Stimulated activated CD4-positive, alpha-beta T cell treated with anti-CD3 and anti-CD28 coated beads, Interleukin-4, amount 100 ng/mL, for 1 hour (primary cell): Measurements from ENCODE around the gene RBFOX1.

Source experiments
- DNase-seq: peaks from one replicate; pipeline ENCODE4 v3.0.0-alpha.2; 2020

Gene RBFOX1

DNA sequence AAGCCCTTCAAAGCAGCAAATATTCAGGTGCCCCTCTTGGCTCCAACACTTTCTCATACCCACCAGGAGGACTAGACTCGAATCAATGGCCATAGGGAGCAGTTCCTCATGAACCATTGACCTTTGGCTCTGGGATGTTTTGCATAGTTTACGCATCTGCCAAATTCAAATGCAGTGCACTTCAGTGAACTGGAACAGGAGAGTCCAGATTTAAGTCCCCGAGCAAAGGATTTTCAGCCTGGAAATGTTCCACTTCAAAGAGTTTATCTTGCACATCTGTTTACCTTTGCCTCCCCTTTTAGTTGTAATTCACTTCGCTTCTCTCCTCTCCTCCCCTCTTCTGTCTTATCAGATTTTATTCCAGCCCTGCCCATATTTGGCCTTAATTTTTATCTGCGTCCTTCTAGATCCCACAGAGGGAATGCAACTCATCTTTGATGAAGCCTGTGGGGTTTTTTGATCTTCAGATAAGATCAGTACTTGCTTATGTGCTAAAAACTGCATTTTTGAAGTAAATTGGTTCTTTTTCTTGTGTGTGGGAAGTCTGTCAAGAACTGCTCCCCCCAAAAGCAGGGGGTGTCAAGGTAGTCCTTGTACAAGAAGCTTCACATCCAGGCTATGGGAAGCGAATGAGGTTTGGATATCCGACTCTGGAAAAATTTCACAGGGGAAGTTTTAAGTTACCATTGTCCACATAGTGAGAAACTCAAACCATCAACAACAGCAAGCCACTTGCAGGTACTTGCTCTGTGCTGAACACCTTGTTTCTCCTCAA is 281.6 kb downstream of the RBFOX1 start:
- DNase-seq: no peak

DNA sequence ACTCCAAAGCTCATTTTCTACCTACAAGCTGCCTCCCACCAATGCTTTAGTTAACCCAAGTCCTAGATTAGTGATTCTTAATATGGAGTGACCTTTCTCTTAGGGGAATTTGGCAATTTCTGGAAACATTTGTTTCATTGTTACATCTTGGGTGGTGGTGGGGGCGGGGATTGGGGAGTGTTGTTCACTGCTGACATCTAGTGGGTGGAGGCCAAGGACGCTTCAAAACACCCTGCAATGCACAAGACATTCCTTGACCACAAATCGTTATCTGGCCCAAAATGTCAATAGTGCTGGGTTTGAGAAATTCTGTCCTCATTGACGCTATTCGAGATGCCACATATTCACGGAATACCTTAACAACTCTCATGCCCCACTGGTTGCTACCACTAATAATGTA is 282.9 kb downstream of the RBFOX1 start:
- no peak for DNase-seq

DNA sequence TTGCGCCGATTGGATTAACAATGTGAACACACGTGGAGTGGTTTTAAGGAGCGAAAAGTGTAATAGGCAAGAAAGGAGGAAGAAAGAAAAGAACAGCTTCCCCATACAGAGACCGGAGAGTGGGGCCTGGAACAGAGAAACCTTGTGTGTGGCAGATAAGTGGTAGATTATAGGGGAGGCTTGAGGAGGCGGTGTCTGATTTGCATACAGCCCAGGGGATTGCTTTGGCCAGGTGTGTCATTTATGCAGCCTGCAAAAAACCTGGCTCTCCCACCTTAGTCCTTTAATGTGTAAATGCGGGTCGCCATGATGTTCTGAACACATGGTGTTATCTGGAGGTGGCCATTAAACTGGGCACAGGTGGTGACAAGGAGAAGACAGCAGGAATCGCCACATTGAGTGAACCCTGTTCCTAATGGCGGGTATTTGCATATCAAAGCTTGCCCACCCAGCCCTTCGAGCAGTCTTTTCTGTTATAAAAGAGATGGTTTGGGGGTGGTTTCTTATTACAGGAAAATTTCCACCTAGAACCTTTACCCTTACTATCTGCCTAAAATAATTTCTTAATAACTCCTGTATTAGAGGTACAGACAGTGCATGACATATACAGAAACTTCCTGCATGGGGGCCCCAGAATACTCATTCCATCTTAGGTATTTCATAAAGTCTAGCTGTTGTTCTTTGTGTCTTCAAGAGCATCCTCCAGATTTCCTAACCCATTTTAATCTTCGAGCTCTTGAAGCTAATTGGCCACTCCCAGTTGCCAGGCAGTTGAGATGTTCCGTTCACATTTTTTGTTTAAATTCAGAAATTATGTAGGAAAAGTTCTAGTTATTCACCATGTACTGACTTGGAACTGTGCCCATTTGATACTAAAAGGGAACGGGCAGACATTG is 292.5 kb downstream of the RBFOX1 start:
- DNase-seq: no peak

DNA sequence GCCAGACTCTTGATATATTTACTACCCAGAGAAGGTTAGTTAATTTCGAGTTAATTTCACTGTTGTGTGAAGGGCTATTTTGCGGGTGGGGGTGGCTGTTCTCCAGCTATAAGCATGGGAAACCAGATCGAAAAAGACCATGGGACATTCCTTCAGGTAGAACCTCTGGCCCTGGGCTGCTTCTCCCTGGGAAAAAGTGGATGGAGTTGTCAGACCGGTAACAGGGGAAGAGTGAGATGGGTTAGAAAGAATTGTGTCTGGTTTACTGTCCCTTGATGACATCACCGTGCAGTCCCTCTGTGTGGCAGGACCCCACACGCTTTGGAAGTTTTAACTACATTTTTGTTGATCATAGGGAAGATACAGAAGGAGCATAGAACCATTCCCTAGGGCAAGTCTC is 296.3 kb downstream of the RBFOX1 start:
- no peak for DNase-seq

DNA sequence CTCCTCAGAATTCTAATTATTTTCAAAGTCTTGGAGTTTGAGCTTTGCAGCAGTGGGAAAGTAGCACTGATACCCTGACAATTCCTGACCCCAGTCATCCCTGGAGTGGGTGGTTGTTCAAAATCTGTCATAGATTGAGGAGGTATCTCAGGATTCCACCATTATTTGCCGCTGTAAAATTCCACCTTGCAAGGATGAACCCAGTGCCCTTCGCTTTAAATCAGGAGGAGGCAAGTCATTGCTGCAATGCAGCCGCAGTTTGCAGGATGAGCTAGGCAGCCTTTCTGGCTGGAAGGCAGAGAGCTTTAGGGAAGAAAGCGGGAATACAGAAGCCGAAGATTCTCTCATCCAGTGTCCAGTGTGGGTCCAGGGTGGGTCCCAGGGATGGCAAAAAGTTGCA is 296.9 kb downstream of the RBFOX1 start:
- no peak for DNase-seq

DNA sequence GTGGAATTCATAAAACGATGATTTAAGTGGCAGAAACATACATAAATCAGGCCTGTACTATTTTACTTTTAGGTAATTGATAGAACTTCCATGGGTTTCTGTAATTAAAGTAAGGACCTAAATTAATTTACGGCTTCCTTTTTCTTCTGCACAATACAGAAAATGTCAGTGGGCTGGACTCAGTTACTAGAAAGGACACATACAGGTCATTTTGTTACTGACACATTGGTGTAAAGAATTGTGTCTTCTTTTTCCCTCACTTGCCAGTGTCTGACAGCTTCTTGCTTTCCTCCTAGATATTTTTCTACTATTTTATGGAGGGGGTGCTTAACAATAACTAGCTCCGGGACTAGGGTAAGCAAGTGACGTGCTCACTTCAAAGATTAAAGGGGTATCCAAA is 304.8 kb downstream of the RBFOX1 start:
- DNase-seq: no peak

DNA sequence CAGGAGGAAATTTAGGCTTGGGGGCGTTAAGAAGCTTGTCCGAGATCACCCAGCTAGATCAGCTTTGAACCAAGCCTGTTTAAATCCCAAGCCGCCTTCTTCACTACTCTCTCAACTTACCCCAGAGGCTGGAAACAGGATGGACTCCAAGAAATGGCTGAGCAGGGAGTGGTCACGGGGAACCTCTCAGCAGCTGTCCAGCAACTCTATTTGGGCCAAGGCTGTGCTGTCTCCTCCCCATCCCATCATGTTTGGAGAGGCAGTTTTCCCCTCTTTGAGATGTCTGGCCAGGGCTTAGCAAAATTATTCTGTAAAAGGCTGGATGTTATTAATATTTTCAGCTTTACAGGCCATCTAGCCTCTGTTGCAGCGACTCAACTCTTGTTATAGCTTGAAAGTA is 305.7 kb downstream of the RBFOX1 start:
- DNase-seq: no peak

DNA sequence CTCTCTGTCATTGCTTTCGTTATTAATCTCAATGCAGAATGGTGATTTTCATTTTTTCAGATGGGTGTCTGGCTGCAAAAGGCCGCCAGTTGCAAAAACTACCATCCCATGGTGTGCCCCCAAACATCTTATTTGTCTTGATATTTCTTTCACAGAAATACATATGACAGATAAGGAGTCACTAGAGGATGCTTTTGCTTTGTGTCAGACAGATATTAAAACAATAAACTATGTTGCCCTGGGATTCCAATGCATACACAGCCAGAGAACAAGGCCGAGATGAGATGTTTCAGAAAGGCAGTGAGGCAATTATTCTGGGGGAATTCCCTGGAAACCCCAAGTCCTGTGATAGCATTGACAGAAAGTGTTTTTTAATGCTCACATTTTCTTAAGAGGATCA is 307.7 kb downstream of the RBFOX1 start:
- DNase-seq: no peak

DNA sequence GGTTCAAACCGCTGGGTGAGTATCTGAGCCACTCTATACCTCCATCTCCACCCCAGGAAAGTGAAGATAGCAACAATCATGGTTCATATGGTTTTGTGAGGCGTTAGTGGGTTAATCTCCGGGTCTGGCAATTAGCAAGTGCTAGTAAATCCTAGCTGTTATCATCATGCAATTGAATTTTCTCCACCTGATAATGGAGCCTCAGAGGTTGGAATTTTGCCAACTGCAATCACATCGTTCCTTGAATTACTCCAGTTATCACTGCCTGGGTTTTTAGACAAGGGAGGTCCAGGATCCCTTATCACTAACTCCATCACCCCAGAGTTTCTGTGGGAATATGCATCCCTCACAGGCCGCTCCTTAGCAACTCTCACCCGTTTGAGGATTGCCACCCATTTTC is 311.5 kb downstream of the RBFOX1 start:
- DNase-seq: no peak

DNA sequence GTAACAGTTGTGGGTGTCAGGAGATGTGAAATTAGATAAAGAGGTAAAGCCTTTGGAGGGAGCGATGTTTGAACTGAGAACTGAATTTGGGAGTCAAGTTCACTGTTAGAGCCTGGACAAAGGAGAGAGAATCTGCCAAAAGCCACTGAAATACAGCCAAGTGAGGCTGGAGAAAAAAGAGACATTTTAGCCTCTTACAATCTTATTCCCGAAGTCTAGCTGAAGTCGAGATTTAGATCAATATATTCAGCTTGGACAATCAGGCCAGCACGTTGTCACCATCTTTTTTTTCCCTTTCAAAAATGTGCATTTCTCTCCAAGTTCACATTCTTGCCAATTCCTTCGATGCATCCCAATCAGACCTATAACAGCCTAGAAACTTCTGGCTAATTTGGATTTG is 312.2 kb downstream of the RBFOX1 start:
- no peak for DNase-seq

DNA sequence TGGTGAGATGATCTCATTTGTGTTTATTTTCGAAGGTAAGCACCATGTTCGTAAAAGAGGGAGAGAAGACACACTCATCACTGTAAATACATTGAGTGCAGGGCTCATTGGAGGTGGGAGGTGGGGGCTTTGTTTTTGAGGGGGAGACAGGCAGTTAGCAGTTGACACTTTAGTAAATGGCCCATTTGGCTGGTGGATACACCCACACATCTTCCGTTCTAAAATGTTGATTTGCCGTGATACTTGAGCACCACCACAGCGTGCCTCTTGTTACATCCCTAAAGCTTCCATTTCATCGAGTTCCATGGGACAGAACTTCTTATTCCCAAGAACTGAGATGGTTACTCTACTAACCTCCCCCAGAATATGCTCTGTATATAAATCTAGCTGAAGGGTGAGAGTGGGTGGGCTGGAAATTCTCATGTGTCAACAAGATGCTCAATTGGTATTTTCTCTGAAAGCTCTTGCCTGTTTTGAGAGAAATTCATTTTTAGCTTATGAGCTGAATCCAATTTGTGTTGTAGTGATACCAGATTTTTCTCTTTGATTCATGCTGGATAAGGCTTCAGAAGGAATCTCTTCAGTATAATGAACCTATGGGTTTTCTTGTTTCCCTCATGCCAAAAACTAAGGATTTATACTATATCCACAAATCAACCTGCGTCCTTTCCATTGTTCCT is 314.3 kb downstream of the RBFOX1 start:
- DNase-seq: no peak

DNA sequence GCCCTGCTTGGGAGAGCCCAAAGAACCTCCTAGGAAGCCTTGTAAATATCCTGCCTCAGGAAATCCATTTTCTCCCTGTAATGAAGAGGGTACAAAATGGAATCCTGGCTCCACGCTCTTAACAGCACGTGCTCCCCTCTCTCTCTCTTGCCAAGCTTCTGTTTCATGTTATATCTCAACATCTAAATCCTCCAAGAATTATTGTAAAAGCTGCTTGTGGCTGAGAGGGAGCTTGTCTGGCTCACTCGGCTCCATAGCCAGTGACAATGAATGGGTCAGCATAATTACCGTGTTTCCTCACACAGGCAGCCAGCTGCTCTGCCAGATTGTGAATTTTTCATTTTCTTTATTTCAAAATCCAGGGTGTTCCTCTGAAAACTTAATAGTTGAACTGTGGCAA is 317.8 kb downstream of the RBFOX1 start:
- no peak for DNase-seq

DNA sequence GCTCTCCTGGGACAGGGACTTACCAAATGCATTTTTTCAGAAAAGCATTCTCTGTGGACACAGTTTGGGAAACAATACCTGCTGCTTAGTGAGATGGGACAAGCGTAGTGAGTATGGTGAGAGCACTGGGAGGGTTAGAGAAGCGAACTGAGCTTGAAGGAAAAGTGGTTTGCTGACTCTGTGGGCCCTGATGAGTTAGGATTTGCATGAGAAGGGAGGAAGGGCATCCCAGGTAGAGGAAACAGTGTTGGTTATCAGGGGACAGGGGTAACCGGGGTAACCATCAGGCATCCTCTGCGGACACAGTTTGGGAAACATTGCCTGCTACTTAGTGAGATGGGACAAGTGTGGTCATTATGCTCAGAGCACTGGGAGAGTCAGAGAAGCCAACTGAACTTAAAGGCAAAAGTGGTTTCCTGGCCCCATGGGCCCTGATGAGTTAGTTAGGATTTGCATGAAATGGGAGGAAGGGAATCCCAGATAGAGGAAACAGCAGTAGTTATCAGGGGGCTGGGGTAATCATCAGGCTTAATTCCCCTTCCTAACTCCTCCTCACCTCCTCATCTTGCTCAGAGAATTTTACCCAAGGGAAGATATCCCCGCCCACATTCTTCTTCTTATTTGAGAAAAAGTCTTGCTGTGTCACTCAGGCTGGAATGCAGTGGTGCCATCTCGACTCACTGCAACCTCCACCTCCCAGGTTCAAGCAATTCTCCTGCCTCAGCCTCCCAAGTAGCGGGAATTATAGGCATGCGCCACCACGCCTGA is 319.3 kb downstream of the RBFOX1 start:
- no peak for DNase-seq

DNA sequence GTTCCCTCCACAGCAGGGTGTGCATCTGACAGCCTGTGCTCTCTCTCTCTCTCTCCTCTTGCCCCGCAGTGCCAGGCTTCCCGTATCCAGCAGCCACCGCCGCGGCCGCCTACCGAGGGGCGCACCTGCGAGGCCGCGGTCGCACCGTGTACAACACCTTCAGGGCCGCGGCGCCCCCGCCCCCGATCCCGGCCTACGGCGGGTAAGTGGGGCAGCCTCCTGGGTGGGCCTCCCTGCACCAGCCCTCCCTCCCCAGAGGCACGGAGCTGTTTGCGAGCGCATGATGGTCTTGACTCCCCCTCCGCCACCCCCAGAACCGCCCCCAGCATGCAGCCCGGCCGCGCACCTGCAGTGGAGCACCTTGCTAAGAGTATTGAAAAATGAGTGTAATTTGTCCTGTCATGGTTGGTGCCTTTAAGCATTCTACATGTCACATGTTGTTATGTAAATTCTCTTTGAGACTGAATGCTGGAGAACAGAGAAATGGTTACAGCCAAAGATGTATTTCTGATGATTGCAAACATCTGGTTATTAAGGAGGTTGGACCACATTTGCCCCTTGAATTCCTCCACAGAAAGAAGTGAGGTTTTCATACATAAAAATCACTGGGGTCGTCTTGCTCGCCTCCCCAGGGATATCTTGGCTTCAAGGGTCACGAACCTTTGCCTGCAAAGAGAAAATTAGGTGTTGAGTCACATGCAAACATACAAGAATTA is 321.3 kb downstream of the RBFOX1 start:
- DNase-seq: no peak

DNA sequence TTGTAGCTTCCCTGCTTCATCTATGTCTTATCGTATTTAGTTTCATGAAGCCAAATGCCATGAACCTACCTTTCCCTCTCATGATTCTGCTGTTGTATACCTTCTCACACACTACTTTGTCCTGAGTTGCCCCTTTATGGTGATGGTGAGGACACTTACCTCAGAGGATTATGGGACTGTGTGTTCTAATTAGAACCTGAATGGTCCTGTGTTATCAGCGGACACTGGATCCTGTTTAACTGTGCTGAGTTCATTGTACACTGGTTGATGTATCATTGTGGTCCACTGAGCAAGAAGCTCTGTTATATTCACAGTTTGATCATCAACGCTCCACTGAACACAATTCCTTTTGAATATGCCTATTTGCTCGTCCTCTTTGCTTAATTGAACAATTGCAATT is 343.0 kb downstream of the RBFOX1 start:
- DNase-seq: no peak

DNA sequence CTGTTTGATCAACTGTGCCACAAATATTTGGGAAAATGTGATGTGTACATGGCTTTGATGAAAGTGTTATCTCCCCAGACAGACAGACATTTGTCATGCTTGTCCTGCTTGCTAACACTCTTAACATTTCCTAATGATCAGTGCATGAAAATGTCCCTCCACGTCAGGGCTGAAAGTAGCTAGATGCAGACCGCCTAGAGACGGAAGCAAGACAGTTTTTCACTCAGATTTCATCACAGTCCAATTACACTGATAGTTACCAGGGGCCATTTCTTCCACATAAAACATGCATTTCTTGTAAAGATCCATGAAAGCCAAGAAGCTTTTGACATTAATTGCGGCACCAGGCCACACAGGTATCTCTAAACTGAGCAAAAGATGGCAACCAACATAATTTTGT is 347.7 kb downstream of the RBFOX1 start:
- no peak for DNase-seq

DNA sequence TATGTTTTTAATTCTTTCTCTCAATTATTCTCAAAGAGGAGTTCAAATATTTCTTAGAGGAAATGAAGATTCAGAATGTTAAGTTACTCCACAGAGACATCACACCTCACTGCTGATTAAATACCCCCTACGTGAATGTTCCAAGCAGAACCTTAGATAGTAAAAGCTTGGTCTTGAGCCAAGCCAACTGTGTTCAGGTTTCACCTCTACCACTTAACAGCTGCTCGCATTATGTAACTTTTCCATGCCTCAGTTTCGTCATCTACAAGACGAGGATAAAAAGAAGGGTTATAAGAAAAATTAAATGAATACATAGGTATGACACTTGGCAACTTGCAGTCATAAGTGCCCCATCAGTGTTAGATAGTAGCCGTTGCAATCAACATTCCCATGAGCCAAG is 356.2 kb downstream of the RBFOX1 start:
- no peak for DNase-seq

DNA sequence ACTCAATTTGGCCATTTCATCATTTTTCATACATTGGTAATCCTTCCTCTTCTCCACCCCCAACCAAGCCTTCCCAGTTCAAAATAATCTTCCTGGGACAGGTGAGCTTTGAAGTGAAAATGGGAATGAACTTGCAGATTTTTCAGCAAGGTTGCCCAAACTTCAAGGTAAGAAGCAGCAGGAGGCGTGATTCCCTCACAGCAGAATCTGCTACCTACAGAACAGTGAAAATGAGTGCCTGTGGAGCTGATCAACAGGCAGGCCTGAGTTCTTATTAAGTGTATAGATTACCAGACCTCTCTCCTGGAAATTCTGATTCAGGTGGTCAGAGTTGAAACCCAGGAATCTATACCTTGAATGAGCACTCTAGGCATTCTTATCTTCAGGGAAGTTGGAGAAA is 356.6 kb downstream of the RBFOX1 start:
- no peak for DNase-seq

DNA sequence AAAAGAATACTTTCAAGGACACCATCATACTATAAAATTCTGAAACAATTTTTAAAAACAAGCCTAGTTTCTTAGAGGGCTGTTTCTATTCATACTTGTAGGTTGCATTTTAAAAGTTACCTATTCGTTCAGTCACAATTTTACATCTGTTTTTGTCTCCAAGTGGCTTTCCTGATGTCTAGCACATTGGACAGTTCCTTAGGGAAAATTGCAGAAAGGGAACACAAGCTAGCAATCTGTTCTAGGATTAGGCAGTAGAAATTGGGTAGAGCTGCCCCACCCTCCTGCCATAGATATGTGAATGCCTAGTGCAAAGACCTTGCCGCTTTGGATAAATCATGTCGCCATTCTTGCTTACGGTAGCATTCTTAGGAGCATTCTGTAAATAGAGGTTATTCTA is 358.9 kb downstream of the RBFOX1 start:
- no peak for DNase-seq

DNA sequence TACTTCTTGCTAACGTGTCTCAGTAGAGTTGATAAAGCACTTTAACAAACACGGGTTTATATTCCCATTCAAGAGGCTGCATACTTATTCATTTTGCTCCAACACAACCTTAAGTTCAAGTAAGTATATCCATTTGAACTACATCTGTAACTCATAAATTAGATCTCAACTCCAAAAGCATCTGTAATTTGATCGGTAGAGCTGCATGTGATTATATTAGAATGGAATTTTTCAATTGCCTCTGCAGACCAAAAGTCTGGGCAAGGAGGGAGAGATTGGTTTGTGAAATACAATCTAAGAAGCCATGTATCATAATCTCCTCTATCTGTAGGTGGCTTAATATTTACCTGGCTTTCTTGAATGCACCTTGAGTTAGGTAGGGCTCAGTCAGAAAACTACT is 371.0 kb downstream of the RBFOX1 start:
- DNase-seq: no peak

DNA sequence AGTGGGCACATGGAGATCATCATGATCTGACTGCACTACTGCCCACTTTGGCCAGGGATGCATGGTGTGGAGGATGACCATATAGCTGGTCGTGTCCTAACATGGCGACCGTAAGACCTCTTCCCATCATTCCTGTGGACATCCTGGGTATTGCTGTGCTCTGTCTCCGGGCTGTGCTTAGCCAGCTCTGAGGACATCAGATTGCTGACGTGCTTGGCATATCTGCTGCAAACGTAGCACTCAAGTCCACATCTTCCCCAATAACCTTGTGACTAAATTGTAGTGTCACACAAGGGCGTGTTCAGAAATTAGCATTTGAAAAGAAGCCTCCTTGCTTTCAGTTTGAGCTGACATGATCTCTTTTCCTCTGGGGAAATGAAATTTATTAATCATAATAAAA is 373.2 kb downstream of the RBFOX1 start:
- DNase-seq: no peak

DNA sequence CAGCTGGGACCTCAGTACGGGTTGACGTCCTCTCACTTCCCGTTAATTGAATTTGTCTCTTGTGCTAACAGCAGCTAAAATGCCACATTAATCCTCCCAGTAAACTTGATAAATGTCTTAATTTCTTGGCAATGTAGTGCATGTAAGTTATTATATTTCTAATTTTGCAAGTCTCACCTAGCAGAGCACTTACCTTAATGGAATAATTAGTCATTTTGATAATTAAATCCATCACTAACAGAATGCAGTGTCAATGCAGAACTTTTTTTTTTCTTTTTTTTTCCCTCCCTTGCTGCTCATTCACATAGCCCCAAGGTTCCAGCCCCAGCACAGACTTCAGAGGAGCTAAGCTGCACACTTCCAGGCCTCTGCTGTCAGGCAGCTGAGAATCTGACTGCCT is 376.5 kb downstream of the RBFOX1 start:
- DNase-seq: no peak
